Measurements from ENCODE around the gene KIF2C. TPM values are rescaled to one million over a fixed set of nuclear protein-coding genes. Genes with fewer than 3 reads are reported as not detected.
"Not testable (repeated sequence)": the region's sequence is repeated elsewhere in the genome, so short reads cannot be mapped to it uniquely, and the experiment has no call there.

The KIF2C gene
- total RNA-seq, 1 donor from 2014 or later = 0.26 TPM

GRCh38 chr1:44718091-44718490 is 21.5 kb upstream of the KIF2C start:
- no peak for DNase-seq (ENCODE audit: low spot score)

- DNase-seq (ENCODE audit: low spot score) = no peak
Measured at GRCh38 chr1:44719318-44719717, 20.3 kb upstream of the KIF2C start.

GRCh38 chr1:44720281-44720680 is 19.4 kb upstream of the KIF2C start:
- DNase-seq (ENCODE audit: low spot score) = no peak

- DNase-seq (ENCODE audit: low spot score) = no peak
Measured at GRCh38 chr1:44721485-44722361, 17.9 kb upstream of the KIF2C start.

- DNase-seq (ENCODE audit: low spot score) = no peak
Measured at GRCh38 chr1:44723064-44723463, 16.6 kb upstream of the KIF2C start.

GRCh38 chr1:44723496-44724295 is 15.9 kb upstream of the KIF2C start:
- DNase-seq (ENCODE audit: low spot score) = no peak

- DNase-seq (ENCODE audit: low spot score) = no peak
Measured at GRCh38 chr1:44724296-44724954, 15.2 kb upstream of the KIF2C start.

GRCh38 chr1:44724955-44725698 is 14.5 kb upstream of the KIF2C start:
- no peak for DNase-seq (ENCODE audit: low spot score)

GRCh38 chr1:44730741-44731512 is 8.7 kb upstream of the KIF2C start, which contains the start of gene RNU5D-1:
TSS of gene RNU5D-1 (minus strand) at chr1:44731170.
- DNase-seq (ENCODE audit: low spot score) = peak; percentile 93

GRCh38 chr1:44733365-44733764 is 6.3 kb upstream of the KIF2C start:
- DNase-seq (ENCODE audit: low spot score) = no peak

- DNase-seq (ENCODE audit: low spot score) = no peak
Measured at GRCh38 chr1:44733784-44734183, 5.9 kb upstream of the KIF2C start.

GRCh38 chr1:44735992-44736391 is 3.6 kb upstream of the KIF2C start:
- DNase-seq (ENCODE audit: low spot score) = no peak

- DNase-seq (ENCODE audit: low spot score) = not testable (repeated sequence)
Measured at GRCh38 chr1:44738953-44739306, 707 bp upstream of the KIF2C start.

GRCh38 chr1:44740179-44740617 is 561 bp downstream of the KIF2C start:
- no peak for DNase-seq (ENCODE audit: low spot score)

- DNase-seq (ENCODE audit: low spot score) = no peak
Measured at GRCh38 chr1:44743211-44743610, 3.6 kb downstream of the KIF2C start.

GRCh38 chr1:44747878-44748277 is 8.2 kb downstream of the KIF2C start:
- DNase-seq (ENCODE audit: low spot score) = no peak

- DNase-seq (ENCODE audit: low spot score) = no peak
Measured at GRCh38 chr1:44757420-44757819, 17.8 kb downstream of the KIF2C start.

GRCh38 chr1:44759077-44759476 is 19.4 kb downstream of the KIF2C start:
- DNase-seq (ENCODE audit: low spot score) = no peak

- no peak for DNase-seq (ENCODE audit: low spot score)
Measured at GRCh38 chr1:44760876-44761275, 21.2 kb downstream of the KIF2C start.

GRCh38 chr1:44766421-44766820 is 26.8 kb downstream of the KIF2C start:
- not testable (repeated sequence) for DNase-seq (ENCODE audit: low spot score)
